ENCODE results near the gene WNT5A.

GRCh38 chr3:55492976-55493375, 5.9 kb upstream of the WNT5A start:
- TF ChIP-seq, protein P1, sequence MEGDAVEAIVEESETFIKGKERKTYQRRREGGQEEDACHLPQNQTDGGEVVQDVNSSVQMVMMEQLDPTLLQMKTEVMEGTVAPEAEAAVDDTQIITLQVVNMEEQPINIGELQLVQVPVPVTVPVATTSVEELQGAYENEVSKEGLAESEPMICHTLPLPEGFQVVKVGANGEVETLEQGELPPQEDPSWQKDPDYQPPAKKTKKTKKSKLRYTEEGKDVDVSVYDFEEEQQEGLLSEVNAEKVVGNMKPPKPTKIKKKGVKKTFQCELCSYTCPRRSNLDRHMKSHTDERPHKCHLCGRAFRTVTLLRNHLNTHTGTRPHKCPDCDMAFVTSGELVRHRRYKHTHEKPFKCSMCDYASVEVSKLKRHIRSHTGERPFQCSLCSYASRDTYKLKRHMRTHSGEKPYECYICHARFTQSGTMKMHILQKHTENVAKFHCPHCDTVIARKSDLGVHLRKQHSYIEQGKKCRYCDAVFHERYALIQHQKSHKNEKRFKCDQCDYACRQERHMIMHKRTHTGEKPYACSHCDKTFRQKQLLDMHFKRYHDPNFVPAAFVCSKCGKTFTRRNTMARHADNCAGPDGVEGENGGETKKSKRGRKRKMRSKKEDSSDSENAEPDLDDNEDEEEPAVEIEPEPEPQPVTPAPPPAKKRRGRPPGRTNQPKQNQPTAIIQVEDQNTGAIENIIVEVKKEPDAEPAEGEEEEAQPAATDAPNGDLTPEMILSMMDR (IDR thresholded peaks at IDR 0.05): no peak
- no peak for TF ChIP-seq POLR2A (IDR thresholded peaks at IDR 0.05)

All from testis (tissue), 2 donors.